Breast epithelium (tissue), 4 donors: ENCODE measurements around the gene EEF1G. TPM values are rescaled to one million over a fixed set of nuclear protein-coding genes. Genes with fewer than 3 reads are reported as not detected.

Experiments used
- DNase-seq, 2 donors: peaks; one replicate each; pipeline ENCODE4 v3.0.0-alpha.2; 2019; ENCODE audit warnings: low spot score in 2 of 2
- H3K27ac ChIP-seq, 2 donors: fragments of 200-600 bp; sonication (generic) in 1 of 2; one replicate each; pipeline ENCODE4 v1.5.1; 2016 to 2019; ENCODE audit warnings: mild to moderate bottlenecking in 1 of 2
- H3K27me3 ChIP-seq, 2 donors: fragments of 200-600 bp; sonication (generic) in 1 of 2; one replicate each; pipeline versions ENCODE4 v1.5.1 to v1.6.0; 2017 to 2019; ENCODE audit warnings: control low read depth in 1 of 2, mild to moderate bottlenecking in 1 of 2
- H3K36me3 ChIP-seq: fragments of 200-600 bp; one replicate; pipeline ENCODE4 v1.5.1; 2019
- H3K4me1 ChIP-seq, 2 donors: fragments of 200-600 bp; sonication (generic); one replicate each; pipeline ENCODE4 v1.5.1; 2016 to 2019; ENCODE audit warnings: control low read depth in 1 of 2
- H3K4me3 ChIP-seq, 3 donors: fragments of 200-600 bp; sonication (generic); 1 replicate in 2 of 3; 2 replicates in 1 of 3; pipeline ENCODE4 v1.5.1; 2016 to 2019; ENCODE audit warnings: mild to moderate bottlenecking in 3 of 3, moderate library complexity in 2 of 3
- H3K9me3 ChIP-seq, 2 donors: fragments of 200-600 bp; sonication (generic) in 1 of 2; one replicate each; pipeline ENCODE4 v1.5.1; 2016 to 2019; ENCODE audit warnings: control low read depth in 1 of 2
- POLR2A ChIP-seq: fragments of 450-650 bp; IDR thresholded peaks from one replicate; pipeline ENCODE4 v1.6.1; 2016; ENCODE audit warnings: antibody characterized with exemption, mild to moderate bottlenecking, moderate library complexity
- POLR2AphosphoS5 ChIP-seq, 3 donors: sonication (generic); formaldehyde crosslinking; IDR thresholded peaks; one replicate each; pipeline ENCODE4 v1.6.1; 2017; ENCODE audit warnings: antibody characterized with exemption in 3 of 3
- intact Hi-C: fragments of 100-400 bp; cut with DNase I; formaldehyde crosslinking; loops from one replicate; pipeline ENCODE4 v1.15.1; 2023; ENCODE audit warnings: low total_unique reads
- total RNA-seq, 3 donors: library from RNA; depleted of rRNA; stranded (reverse); fragments of >200 nt; gene quantifications; one replicate each; pipeline ENCODE4 v1.1.0, GENCODE V29; 2016
- TF ChIP-seq, protein P1 (sequence below), 3 donors: fragments of 450-650 bp; IDR thresholded peaks; one replicate each; pipeline ENCODE4 v1.5.1; 2016 to 2017; ENCODE audit warnings: antibody characterized with exemption in 3 of 3, mild to moderate bottlenecking in 3 of 3, moderate library complexity in 3 of 3

The EEF1G gene
- total RNA-seq, 3 donors from 2014 or later: 1,312 to 1,961 (median 1,794) TPM

DNA sequence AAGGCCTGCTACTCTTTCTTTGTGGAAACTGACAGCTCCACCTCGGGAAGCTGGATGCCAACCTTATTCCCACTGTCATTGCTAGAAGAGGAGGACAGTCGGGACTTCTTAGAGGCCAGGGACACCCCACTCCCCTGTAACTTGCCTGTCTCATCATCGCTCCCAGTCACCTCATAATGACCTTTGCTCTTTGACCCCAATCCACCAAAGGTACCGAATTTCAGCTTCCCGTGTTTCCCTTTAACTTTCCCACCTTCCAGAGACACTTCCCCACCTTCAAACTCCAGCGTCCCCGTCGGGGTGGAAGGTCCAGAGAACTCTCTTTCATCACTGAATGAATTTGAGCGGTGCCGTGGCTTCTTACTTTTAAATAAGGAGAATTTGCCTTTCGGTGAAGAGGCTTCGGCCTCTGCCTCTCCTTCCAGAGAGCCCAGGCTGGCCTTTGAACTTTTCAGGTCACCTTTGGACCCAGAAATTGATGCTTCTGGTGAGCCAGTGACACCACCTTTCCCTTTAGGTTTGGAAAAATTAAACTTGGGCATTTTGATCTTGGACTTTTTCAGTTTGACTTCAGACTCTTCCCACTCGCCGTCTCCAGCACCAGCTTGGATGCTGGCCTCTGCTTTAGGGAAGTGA, 56.8 kb downstream of the EEF1G start:
- DNase-seq: no peak
- Histone ChIP-seq H3K36me3 (peaks cover 4% of the 10 kb centered on the region), H3K27ac (peak overlapping the region in 1 of 2 donors; percentile 19), H3K9me3 (no peaks in the 10 kb centered on the region), H3K4me3 (no peak overlapping the region), H3K27me3 (no peaks in the 10 kb centered on the region), H3K4me1 (no peaks in the 10 kb centered on the region)
- intact Hi-C loops: no loop called here
- TF ChIP-seq POLR2AphosphoS5 (IDR thresholded peaks at IDR 0.05) (no peak), POLR2A (no peak)
- TF ChIP-seq, protein P1, sequence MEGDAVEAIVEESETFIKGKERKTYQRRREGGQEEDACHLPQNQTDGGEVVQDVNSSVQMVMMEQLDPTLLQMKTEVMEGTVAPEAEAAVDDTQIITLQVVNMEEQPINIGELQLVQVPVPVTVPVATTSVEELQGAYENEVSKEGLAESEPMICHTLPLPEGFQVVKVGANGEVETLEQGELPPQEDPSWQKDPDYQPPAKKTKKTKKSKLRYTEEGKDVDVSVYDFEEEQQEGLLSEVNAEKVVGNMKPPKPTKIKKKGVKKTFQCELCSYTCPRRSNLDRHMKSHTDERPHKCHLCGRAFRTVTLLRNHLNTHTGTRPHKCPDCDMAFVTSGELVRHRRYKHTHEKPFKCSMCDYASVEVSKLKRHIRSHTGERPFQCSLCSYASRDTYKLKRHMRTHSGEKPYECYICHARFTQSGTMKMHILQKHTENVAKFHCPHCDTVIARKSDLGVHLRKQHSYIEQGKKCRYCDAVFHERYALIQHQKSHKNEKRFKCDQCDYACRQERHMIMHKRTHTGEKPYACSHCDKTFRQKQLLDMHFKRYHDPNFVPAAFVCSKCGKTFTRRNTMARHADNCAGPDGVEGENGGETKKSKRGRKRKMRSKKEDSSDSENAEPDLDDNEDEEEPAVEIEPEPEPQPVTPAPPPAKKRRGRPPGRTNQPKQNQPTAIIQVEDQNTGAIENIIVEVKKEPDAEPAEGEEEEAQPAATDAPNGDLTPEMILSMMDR (IDR thresholded peaks at IDR 0.05): no peak

DNA sequence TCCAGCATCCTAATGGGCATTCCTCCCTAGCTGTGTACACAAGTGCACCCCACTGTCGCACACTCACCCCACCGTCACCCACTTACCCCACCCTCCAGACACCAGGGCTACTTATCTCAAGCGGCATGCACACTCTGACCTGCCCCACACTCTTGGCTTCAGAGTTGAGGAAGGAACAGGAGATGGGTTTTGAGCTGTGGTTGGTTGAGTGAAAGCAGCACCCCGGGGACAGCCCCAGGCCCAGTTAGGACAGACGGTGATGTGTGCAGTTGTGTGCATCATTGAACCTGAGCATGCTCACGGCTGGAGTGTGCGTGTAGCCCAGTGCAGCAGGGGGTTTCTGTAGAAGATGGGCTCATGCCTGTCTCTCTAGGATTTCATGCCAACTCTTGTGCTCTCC, 59.5 kb downstream of the EEF1G start:
- no peak for DNase-seq
- Histone ChIP-seq H3K4me3 (no peak overlapping the region), H3K9me3 (no peaks in the 10 kb centered on the region), H3K4me1 (no peaks in the 10 kb centered on the region), H3K36me3 (peaks cover 4% of the 10 kb centered on the region), H3K27me3 (no peaks in the 10 kb centered on the region), H3K27ac (peak overlapping the region in 1 of 2 donors; percentile 19)
- intact Hi-C loops: no loop called here
- TF ChIP-seq, protein P1 (IDR thresholded peaks at IDR 0.05): no peak
- TF ChIP-seq POLR2AphosphoS5 (IDR thresholded peaks at IDR 0.05): no peak
- TF ChIP-seq POLR2A: no peak

DNA sequence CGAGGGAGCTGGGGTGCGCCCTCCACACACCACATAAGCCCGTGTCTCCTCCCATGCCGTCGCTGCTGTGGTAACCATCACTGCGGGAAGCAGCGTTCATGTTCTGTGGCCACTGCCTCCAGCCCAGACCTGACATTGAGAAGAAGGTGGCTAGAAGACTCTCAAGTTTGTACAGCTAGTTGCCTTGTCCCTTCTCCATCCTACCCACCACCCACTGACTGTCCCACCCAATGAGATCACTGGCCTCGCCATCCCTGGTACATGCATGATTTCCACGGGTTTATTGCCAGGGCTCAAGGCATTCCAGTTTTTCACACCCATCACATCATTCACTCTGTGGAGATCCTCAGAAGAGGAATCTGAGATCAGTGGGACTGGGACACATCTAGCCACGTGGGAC, 60.1 kb downstream of the EEF1G start:
- Histone ChIP-seq H3K27ac (peak overlapping the region in 1 of 2 donors; percentile 9), H3K36me3 (peaks cover 4% of the 10 kb centered on the region), H3K27me3 (no peaks in the 10 kb centered on the region), H3K4me3 (no peak overlapping the region), H3K4me1 (peaks cover 2 to 3% of the 10 kb centered on the region in 2 donors), H3K9me3 (no peaks in the 10 kb centered on the region)
- DNase-seq: no peak
- intact Hi-C loops: no loop called here
- no peak for TF ChIP-seq POLR2AphosphoS5 (IDR thresholded peaks at IDR 0.05)
- TF ChIP-seq, protein P1 (IDR thresholded peaks at IDR 0.05): no peak
- TF ChIP-seq POLR2A: no peak

DNA sequence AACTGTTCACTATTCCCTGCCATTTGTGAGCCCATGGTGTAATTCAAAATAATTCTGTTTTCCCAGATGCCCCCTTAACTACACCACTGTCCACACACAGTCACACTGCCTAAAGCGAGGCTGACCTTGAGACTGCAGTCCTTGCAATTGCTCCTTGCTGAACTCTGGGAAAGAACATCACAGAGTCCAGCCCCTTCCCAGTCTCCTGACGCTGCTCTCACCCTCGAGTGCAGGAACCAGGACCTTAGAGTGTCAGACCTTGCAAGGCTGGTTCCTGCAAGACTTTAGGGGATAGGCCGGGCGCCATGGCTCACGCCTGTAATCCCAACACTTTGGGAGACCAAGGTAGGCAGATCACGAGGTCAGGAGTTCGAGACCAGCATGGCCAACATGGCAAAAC, 60.7 kb downstream of the EEF1G start:
- peaks cover 3 to 8% of the 10 kb centered on the region in 2 donors for H3K4me1 ChIP-seq
- H3K9me3 ChIP-seq: no peaks in the 10 kb centered on the region
- peak overlapping the region; percentile 32 to 33 for H3K27ac ChIP-seq
- intact Hi-C loops: no loop called here
- H3K27me3 ChIP-seq: no peaks in the 10 kb centered on the region
- H3K36me3 ChIP-seq: peaks cover 4% of the 10 kb centered on the region
- no peak for TF ChIP-seq POLR2AphosphoS5 (IDR thresholded peaks at IDR 0.05)
- H3K4me3 ChIP-seq: no peak overlapping the region
- no peak for DNase-seq

Other genes with a start within 250 kb of the EEF1G start
- 10 to 100 TPM in 2 of 3 donors, 1 to 10 TPM in 1; 6.7 to 22.0 (median 16.4) TPM for gene ASRGL1, start 236.4 kb downstream of the EEF1G start, total RNA-seq
- gene SCGB1A1, start 154.9 kb downstream of the EEF1G start, total RNA-seq: not detected
- gene AHNAK, start 27.1 kb downstream of the EEF1G start, total RNA-seq: 1,000 to 10,000 TPM in 2 of 3 donors, 100 to 1,000 TPM in 1; 636 to 1,393 (median 1,040) TPM
- 10 to 100 TPM in 2 of 3 donors, 1 to 10 TPM in 1; 7.7 to 12.1 (median 10.7) TPM for gene TUT1, start 17.6 kb upstream of the EEF1G start, total RNA-seq
- 10 to 100 TPM; 61.3 to 92.8 (median 85.5) TPM for gene MTA2, start 28.0 kb upstream of the EEF1G start, total RNA-seq
- 10 to 100 TPM; 34.7 to 58.7 (median 35.7) TPM for gene EML3, start 38.9 kb upstream of the EEF1G start, total RNA-seq
- gene ROM1, start 39.4 kb upstream of the EEF1G start, total RNA-seq: 10 to 100 TPM in 2 of 3 donors, 1 to 10 TPM in 1; 8.5 to 11.5 (median 11.0) TPM
- 10 to 100 TPM; 19.0 to 38.0 (median 29.6) TPM for gene B3GAT3, start 48.1 kb upstream of the EEF1G start, total RNA-seq
- gene GANAB, start 72.7 kb upstream of the EEF1G start, total RNA-seq: 100 to 1,000 TPM; 114 to 116 (median 116) TPM
- 10 to 100 TPM; 14.6 to 19.0 (median 18.4) TPM for gene INTS5, start 79.4 kb upstream of the EEF1G start, total RNA-seq
- gene C11orf98, start 91.3 kb upstream of the EEF1G start, total RNA-seq: 10 to 100 TPM; 22.9 to 42.9 (median 25.2) TPM
- 10 to 100 TPM in 1 of 3 donors, 1 to 10 TPM in 2; 5.4 to 16.1 (median 5.8) TPM for gene CSKMT, start 91.4 kb upstream of the EEF1G start, total RNA-seq
- gene UQCC3, start 97.8 kb upstream of the EEF1G start, total RNA-seq: 1 to 10 TPM; 7.4 to 9.8 (median 8.3) TPM
- 1 to 10 TPM; 4.3 to 6.0 (median 5.6) TPM for gene LBHD1, start 98.4 kb upstream of the EEF1G start, total RNA-seq
- 100 to 1,000 TPM; 204 to 248 (median 239) TPM for gene UBXN1, start 105.2 kb upstream of the EEF1G start, total RNA-seq
- 10 to 100 TPM in 2 of 3 donors, 1 to 10 TPM in 1; 9.8 to 15.1 (median 13.6) TPM for gene LRRN4CL, start 115.6 kb upstream of the EEF1G start, total RNA-seq
- gene BSCL2, start 133.5 kb upstream of the EEF1G start, total RNA-seq: 10 to 100 TPM; 40.2 to 58.4 (median 54.1) TPM
- not detected for gene GNG3, start 133.8 kb upstream of the EEF1G start, total RNA-seq
- 10 to 100 TPM; 22.3 to 24.5 (median 23.6) TPM for gene HNRNPUL2, start 153.6 kb upstream of the EEF1G start, total RNA-seq
- 10 to 100 TPM; 19.2 to 26.2 (median 25.8) TPM for gene TTC9C, start 154.6 kb upstream of the EEF1G start, total RNA-seq
- gene ZBTB3, start 180.3 kb upstream of the EEF1G start, total RNA-seq: 1 to 10 TPM; 5.9 to 9.7 (median 9.0) TPM
- gene POLR2G, start 187.7 kb upstream of the EEF1G start, total RNA-seq: 10 to 100 TPM; 54.2 to 80.6 (median 65.5) TPM
- gene TAF6L, start 197.5 kb upstream of the EEF1G start, total RNA-seq: 10 to 100 TPM; 14.1 to 20.8 (median 20.5) TPM
- gene TMEM179B, start 213.5 kb upstream of the EEF1G start, total RNA-seq: 10 to 100 TPM; 61.4 to 66.9 (median 64.9) TPM
- 10 to 100 TPM; 26.9 to 34.1 (median 29.8) TPM for gene TMEM223, start 218.1 kb upstream of the EEF1G start, total RNA-seq
- gene NXF1, start 231.5 kb upstream of the EEF1G start, total RNA-seq: 10 to 100 TPM; 74.9 to 89.3 (median 76.4) TPM